ENCODE data around the gene EIF2S3B. TPM values are rescaled to one million over a fixed set of nuclear protein-coding genes. Genes with fewer than 3 reads are reported as not detected.
"Not testable (repeated sequence)": the region's sequence is repeated elsewhere in the genome, so short reads cannot be mapped to it uniquely, and the experiment has no call there.

The EIF2S3B gene
- 0.22 TPM for total RNA-seq
- long read RNA-seq = 0 reads

GRCh38 chr12:10505620-10506019 is at the start of gene EIF2S3B:
TSS of gene EIF2S3B (plus strand) at chr12:10505890. CDS start at chr12:10505903, 13 bp downstream.
- H3K4me3 ChIP-seq = no peak within 1 kb of the TSS
- intact Hi-C loops (cut with micrococcal nuclease) = no loop called here
- peaks cover 16% of the 10 kb centered on the region for H3K9me3 ChIP-seq (replicated peaks)
- H3K36me3 ChIP-seq = no peaks in the 10 kb centered on the region
- TF ChIP-seq CTCF (IDR thresholded peaks at IDR 0.05; ENCODE audit: borderline replicate concordance) = no peak
- DNase-seq = no peak
- no peaks in the 10 kb centered on the region for H3K27me3 ChIP-seq (ENCODE audit: low read depth)
- H3K27ac ChIP-seq (replicated peaks) = no peak within 1 kb of the TSS
- no peaks in the 10 kb centered on the region for H3K4me1 ChIP-seq

GRCh38 chr12:10456856-10457255 is 48.8 kb upstream of the EIF2S3B start:
- Histone ChIP-seq H3K27ac (replicated peaks) (no peak overlapping the region), H3K36me3 (no peaks in the 10 kb centered on the region), H3K4me1 (no peaks in the 10 kb centered on the region), H3K27me3 (ENCODE audit: low read depth) (no peaks in the 10 kb centered on the region), H3K9me3 (replicated peaks) (peaks cover 64% of the 10 kb centered on the region), H3K4me3 (no peak overlapping the region)
- intact Hi-C loops (cut with micrococcal nuclease) = no loop called here
- no peak for TF ChIP-seq CTCF (IDR thresholded peaks at IDR 0.05; ENCODE audit: borderline replicate concordance)
- no peak for DNase-seq

GRCh38 chr12:10457760-10458159 is 47.9 kb upstream of the EIF2S3B start:
- no peak for DNase-seq
- Histone ChIP-seq H3K9me3 (replicated peaks) (peaks cover 67% of the 10 kb centered on the region), H3K4me3 (no peak overlapping the region), H3K27me3 (ENCODE audit: low read depth) (no peaks in the 10 kb centered on the region), H3K4me1 (no peaks in the 10 kb centered on the region), H3K27ac (replicated peaks) (no peak overlapping the region), H3K36me3 (no peaks in the 10 kb centered on the region)
- intact Hi-C loops (cut with micrococcal nuclease) = no loop called here
- TF ChIP-seq CTCF (IDR thresholded peaks at IDR 0.05; ENCODE audit: borderline replicate concordance) = no peak

- no peak for DNase-seq
- Histone ChIP-seq H3K27ac (replicated peaks) (no peak overlapping the region), H3K9me3 (replicated peaks) (peaks cover 5% of the 10 kb centered on the region), H3K27me3 (ENCODE audit: low read depth) (peaks cover 7% of the 10 kb centered on the region), H3K4me1 (no peaks in the 10 kb centered on the region), H3K36me3 (no peaks in the 10 kb centered on the region), H3K4me3 (no peak overlapping the region)
- intact Hi-C loops (cut with micrococcal nuclease) = no loop called here
- TF ChIP-seq CTCF (IDR thresholded peaks at IDR 0.05; ENCODE audit: borderline replicate concordance) = no peak
Measured at GRCh38 chr12:10466311-10466710, 39.4 kb upstream of the EIF2S3B start.

GRCh38 chr12:10469701-10470100 is 36.0 kb upstream of the EIF2S3B start:
- Histone ChIP-seq H3K27me3 (ENCODE audit: low read depth) (peaks cover 7% of the 10 kb centered on the region), H3K27ac (replicated peaks) (no peak overlapping the region), H3K36me3 (no peaks in the 10 kb centered on the region), H3K4me1 (no peaks in the 10 kb centered on the region), H3K4me3 (no peak overlapping the region), H3K9me3 (replicated peaks) (peaks cover 9% of the 10 kb centered on the region)
- DNase-seq = no peak
- intact Hi-C loops (cut with micrococcal nuclease) = no loop called here
- TF ChIP-seq CTCF (IDR thresholded peaks at IDR 0.05; ENCODE audit: borderline replicate concordance) = no peak

- intact Hi-C loops (cut with micrococcal nuclease); H3K36me3 ChIP-seq; DNase-seq; H3K4me1 ChIP-seq; H3K9me3 ChIP-seq (replicated peaks); H3K4me3 ChIP-seq; H3K27me3 ChIP-seq (ENCODE audit: low read depth); H3K27ac ChIP-seq (replicated peaks): not testable (repeated sequence)
Measured at GRCh38 chr12:10472808-10473207, 32.9 kb upstream of the EIF2S3B start.

GRCh38 chr12:10481901-10482300 is 23.8 kb upstream of the EIF2S3B start:
- H3K4me3 ChIP-seq; H3K36me3 ChIP-seq; H3K27ac ChIP-seq (replicated peaks); intact Hi-C loops (cut with micrococcal nuclease); H3K4me1 ChIP-seq; DNase-seq: not testable (repeated sequence)
- H3K27me3 ChIP-seq (ENCODE audit: low read depth) = peaks cover 13% of the 10 kb centered on the region
- H3K9me3 ChIP-seq (replicated peaks) = peaks cover 17% of the 10 kb centered on the region

GRCh38 chr12:10487328-10487727 is 18.4 kb upstream of the EIF2S3B start:
- intact Hi-C loops (cut with micrococcal nuclease); H3K4me1 ChIP-seq; H3K4me3 ChIP-seq; H3K36me3 ChIP-seq; H3K27ac ChIP-seq (replicated peaks); DNase-seq; H3K27me3 ChIP-seq (ENCODE audit: low read depth): not testable (repeated sequence)
- peaks cover 14% of the 10 kb centered on the region for H3K9me3 ChIP-seq (replicated peaks)
